Forelimb muscle (tissue), 1 donor: ENCODE data around the gene ZNF783. TPM values are rescaled to one million over a fixed set of nuclear protein-coding genes. Genes with fewer than 3 reads are reported as not detected.
"Not testable (repeated sequence)": the region's sequence is repeated elsewhere in the genome, so short reads cannot be mapped to it uniquely, and the experiment has no call there.

ENCODE experiments used
- DNase-seq: peaks from one replicate; pipeline ENCODE4 v3.0.0-alpha.2; 2013; ENCODE audit warnings: low read depth
- polyA plus RNA-seq: library from polyadenylated mRNA; unstranded; fragments of 120-200 nt; gene quantifications from one replicate; pipeline ENCODE4 v1.2.1, GENCODE V29; 2013; ENCODE audit not compliant: insufficient read length

The ZNF783 gene
- polyA plus RNA-seq, 1 donor, result 14.0 TPM

DNA sequence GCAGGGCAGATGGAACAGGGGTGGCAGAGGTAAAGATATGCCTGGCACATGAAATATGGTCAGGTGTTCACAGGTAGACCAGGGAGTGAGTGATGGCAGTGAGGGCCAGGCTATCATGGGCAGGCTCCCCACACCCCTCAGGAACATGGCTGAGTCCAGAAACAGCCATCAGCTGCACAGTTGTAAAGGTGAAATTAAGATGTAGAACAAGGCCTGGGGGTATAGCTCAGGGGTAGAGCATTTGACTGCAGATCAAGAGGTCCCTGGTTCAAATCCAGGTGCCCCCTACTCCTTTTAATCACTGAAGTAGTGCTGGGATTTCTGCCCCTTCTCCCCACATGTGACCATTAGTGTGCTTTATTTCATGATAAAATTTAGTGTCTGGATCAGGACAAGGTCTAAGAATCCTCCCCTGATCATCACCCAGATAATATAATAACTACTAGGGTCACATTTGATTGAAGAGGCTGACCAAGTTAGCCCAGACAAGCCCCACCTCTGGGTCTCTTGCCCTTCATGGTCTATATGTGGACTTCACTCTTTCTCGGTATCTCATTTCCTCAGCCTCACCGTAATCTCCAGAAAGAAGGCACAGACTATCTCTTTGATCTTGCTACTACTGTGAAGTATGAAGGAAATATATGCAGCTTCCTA, 69.0 kb downstream of the ZNF783 start:
- no peak for DNase-seq

- DNase-seq, result not testable (repeated sequence)
Observed at GRCh38 chr7:149332602-149333320, 70.8 kb downstream of the ZNF783 start.

- DNase-seq, result no peak
Observed at GRCh38 chr7:149333321-149333717, 71.3 kb downstream of the ZNF783 start.

GRCh38 chr7:149334219-149334618, 72.2 kb downstream of the ZNF783 start:
- no peak for DNase-seq

Other genes with a start within 250 kb of the ZNF783 start
- 52.7 TPM for gene PDIA4, start 233.7 kb upstream of the ZNF783 start, polyA plus RNA-seq
- 3.9 TPM for gene ZNF786, start 171.5 kb upstream of the ZNF783 start, polyA plus RNA-seq
- gene ZNF425, start 135.9 kb upstream of the ZNF783 start, polyA plus RNA-seq, result 3.0 TPM
- 7.4 TPM for gene ZNF398, start 114.7 kb upstream of the ZNF783 start, polyA plus RNA-seq
- 18.4 TPM for gene ZNF282, start 66.7 kb upstream of the ZNF783 start, polyA plus RNA-seq
- gene ZNF212, start 22.5 kb upstream of the ZNF783 start, polyA plus RNA-seq, result 10.1 TPM
- gene ZNF777, start 198.9 kb downstream of the ZNF783 start, polyA plus RNA-seq, result 8.9 TPM
- 9.7 TPM for gene ZNF746, start 235.6 kb downstream of the ZNF783 start, polyA plus RNA-seq